ENCODE data around the gene PARD3B. TPM values are rescaled to one million over a fixed set of nuclear protein-coding genes. Genes with fewer than 3 reads are reported as not detected.

The PARD3B gene
- total and polyA plus RNA-seq, 12 donors: 0.46 to 12.4 (median 8.3) TPM

GRCh38 chr2:205644018-205644417, 1098.7 kb downstream of the PARD3B start:
- WGBS, 2 donors: 96 to 97% methylated on average over 5 of the region's 5 CpGs
- intact Hi-C loops (cut with DNase I): no loop called here
- ATAC-seq (no peak), DNase-seq (no peak)
- no peaks in the 10 kb centered on the region for H3K36me3 ChIP-seq
- H3K27ac ChIP-seq: no peak overlapping the region
- H3K4me1 ChIP-seq: peaks cover 0 to 7% (median 0%) of the 10 kb centered on the region in 9 donors
- TF ChIP-seq CTCF (IDR thresholded peaks at IDR 0.05): no peak
- H3K9me3 ChIP-seq: peaks cover 0 to 15% (median 0%) of the 10 kb centered on the region in 11 donors
- H3K27me3 ChIP-seq: peaks cover 0 to 7% (median 4%) of the 10 kb centered on the region in 7 donors
- no peak overlapping the region for H3K4me3 ChIP-seq

GRCh38 chr2:205646680-205647079, 1101.4 kb downstream of the PARD3B start:
- Histone ChIP-seq H3K9me3 (no peaks in the 10 kb centered on the region), H3K27me3 (peaks cover 0 to 6% (median 4%) of the 10 kb centered on the region in 7 donors), H3K4me1 (peaks cover 0 to 7% (median 0%) of the 10 kb centered on the region in 9 donors), H3K36me3 (no peaks in the 10 kb centered on the region), H3K27ac (no peak overlapping the region), H3K4me3 (no peak overlapping the region)
- intact Hi-C loops (cut with DNase I): no loop called here
- no peak for ATAC-seq
- no peak for DNase-seq
- TF ChIP-seq CTCF (IDR thresholded peaks at IDR 0.05): no peak
- 85 to 89% methylated on average over 8 of the region's 8 CpGs for WGBS, 2 donors

- no peaks in the 10 kb centered on the region for H3K27me3 ChIP-seq
- WGBS, 2 donors: 78 to 80% methylated on average over 4 of the region's 4 CpGs
- DNase-seq: no peak
- ATAC-seq: peak in 6 of 8 donors; percentile 29 to 74 (median 61)
- H3K9me3 ChIP-seq: no peaks in the 10 kb centered on the region
- TF ChIP-seq CTCF (IDR thresholded peaks at IDR 0.05): no peak
- no peaks in the 10 kb centered on the region for H3K36me3 ChIP-seq
- intact Hi-C loops (cut with DNase I): no loop called here
- H3K4me1 ChIP-seq: no peaks in the 10 kb centered on the region
- H3K27ac ChIP-seq: no peak overlapping the region
- H3K4me3 ChIP-seq: no peak overlapping the region
Observed at GRCh38 chr2:205650450-205650849, 1105.2 kb downstream of the PARD3B start.

- ATAC-seq (no peak), DNase-seq (no peak)
- Histone ChIP-seq H3K9me3 (no peaks in the 10 kb centered on the region), H3K27me3 (no peaks in the 10 kb centered on the region), H3K4me3 (no peak overlapping the region), H3K27ac (no peak overlapping the region), H3K4me1 (no peaks in the 10 kb centered on the region), H3K36me3 (no peaks in the 10 kb centered on the region)
- TF ChIP-seq CTCF (IDR thresholded peaks at IDR 0.05): no peak
- intact Hi-C loops (cut with DNase I): no loop called here
- WGBS, 2 donors: 96 to 98% methylated on average over 7 of the region's 7 CpGs
Observed at GRCh38 chr2:205650931-205651330, 1105.7 kb downstream of the PARD3B start.

All from heart right ventricle (tissue), 16 donors.